ENCODE data around the gene CEP290.
"Not testable (repeated sequence)": the region's sequence is repeated elsewhere in the genome, so short reads cannot be mapped to it uniquely, and the experiment has no call there.

Gene CEP290

DNA sequence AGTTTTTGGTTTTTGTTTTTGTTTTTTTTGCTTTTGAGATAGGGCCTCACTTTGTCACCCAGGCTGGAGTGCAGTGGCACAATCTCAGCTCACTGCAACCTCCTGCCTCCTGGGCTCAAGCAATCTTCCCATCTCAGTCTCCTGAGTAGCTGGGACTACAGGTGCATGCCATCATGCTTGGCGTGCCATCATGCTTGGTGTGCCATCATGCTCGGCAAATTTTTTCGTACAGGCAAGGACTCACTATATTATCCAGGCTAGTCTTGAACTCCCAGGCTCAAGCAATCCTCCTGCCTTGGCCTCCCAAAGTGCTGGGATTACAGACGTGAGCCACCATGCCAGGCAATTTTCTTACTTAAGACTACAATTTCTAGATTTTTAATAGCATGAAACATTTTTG is 2.2 kb downstream of the CEP290 start:
- not testable (repeated sequence) for DNase-seq

DNA sequence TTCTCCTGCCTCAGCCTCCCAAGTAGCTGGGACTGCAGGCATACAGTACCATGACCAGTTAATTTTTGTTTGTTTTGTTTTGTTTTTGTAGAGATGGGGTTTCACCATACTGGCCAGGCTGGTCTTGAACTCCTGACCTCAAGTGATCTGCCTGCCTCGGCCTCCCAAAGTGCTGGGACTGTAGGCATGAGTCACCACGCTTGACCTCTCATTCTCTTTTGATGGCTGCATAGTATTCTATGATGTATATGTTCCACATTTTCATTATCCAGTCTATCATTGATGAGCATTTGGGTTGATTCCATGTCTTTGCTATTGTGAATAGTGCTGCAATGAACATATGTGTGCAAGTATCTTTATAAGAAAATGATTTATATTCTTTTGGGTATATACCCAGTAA is 8.7 kb downstream of the CEP290 start:
- DNase-seq, result not testable (repeated sequence)

DNA sequence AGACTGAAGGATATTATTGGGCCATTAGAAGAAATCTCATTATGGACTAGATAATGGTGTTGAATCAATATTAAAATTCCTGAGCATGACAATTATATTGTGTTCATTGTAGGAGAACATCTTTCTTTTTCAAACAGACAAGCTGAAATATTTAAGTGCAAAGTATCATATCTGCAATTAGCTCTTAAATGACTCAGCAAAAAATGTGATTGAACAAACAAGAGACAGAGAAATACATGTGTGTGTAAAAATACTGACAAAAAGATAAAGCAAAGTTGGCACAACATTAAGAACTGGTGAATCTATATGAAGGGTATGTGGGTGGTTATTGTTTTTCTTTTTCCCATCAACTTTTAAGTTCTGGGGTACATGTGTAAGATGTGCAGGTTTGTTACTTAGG is 9.5 kb downstream of the CEP290 start:
- DNase-seq, result no peak

DNA sequence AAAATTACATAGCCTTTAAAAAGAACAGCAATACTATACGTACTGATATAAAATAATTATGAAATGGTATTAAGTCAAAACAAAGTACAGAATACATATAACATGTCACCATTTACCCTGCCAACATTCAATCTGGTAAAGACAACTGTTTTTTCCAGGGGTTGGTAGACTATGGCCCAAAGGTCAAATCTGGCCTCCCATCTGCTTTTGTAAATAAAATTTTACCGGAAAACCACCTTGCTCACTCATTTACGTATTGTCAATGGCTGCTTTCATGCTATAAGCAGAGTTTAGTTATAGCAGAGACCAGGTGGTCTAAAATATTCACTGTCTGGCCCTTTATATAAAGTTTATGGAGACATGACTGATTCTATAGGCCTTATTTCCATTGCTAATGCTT is 14.0 kb downstream of the CEP290 start:
- no peak for DNase-seq

GRCh38 chr12:88127099-88127498 is 14.8 kb downstream of the CEP290 start:
- DNase-seq, result no peak

DNA sequence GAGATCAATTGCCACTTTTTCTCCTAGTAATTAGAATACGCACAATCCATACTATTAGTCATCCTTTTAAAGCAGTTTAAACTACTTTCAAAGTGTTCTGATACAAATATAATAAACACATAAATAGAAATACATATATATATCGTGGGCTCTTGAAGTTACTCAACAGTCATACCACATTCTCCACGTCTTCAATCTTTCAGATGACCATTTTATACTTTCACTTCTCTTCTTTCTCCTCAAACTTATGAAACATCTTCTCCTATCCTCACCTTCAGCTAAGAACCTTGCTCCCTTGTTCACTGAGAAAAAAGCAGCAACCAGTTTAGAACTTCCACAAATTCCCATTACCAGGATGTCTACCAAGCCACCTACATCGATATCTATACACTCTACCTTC is 19.2 kb downstream of the CEP290 start:
- DNase-seq, result no peak

GRCh38 chr12:88113871-88114270 is 28.0 kb downstream of the CEP290 start:
- no peak for DNase-seq

DNA sequence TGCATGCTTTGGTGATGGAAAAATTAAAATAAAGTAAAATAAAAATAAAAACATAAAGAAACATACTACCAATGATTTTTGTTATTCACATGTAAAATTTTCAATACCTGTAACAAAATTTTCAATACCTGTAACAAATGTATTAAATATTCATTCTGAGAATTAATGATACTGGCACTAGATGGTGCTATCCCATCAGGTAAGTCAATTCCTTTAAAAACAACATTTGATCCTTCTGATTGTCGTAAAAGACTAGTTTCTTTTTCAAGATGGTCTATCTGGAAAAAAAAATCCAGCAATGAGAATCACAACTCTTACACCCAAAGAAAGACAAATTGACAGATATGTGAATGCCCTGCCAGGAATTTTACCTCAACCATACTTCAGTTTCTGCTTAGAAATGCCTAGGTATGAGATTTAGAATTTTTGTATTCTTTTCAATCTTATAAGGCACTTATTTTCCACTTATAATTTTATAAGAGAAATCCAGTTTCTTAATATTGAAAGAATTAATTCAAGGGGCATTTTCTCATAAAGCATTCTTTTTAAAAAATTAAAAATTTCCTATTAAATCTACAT is 30.7 kb downstream of the CEP290 start:
- no peak for DNase-seq

DNA sequence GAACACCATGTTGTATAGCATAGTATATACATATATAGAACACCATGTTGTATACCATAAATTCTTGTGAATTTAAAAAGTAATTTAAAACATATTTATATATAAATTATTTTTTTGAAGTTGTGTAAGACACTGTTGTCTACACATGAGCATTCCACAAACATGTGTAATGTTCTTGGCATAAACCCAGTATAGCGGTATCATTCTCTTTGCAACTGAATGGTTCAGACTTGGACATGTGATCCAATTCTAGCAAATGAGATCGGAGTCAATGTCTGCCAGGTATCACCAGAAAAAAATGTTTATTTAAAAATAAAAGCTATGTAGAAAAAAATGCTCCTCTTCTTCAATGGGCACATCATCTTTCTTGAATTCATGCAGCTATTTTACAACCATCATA is 33.9 kb downstream of the CEP290 start:
- DNase-seq, result no peak

GRCh38 chr12:88093573-88093972 is 48.3 kb downstream of the CEP290 start:
- DNase-seq, result no peak

GRCh38 chr12:88092771-88093170 is 49.1 kb downstream of the CEP290 start:
- DNase-seq, result no peak

GRCh38 chr12:88084210-88084609 is 57.7 kb downstream of the CEP290 start:
- no peak for DNase-seq

GRCh38 chr12:88083634-88084033 is 58.3 kb downstream of the CEP290 start:
- no peak for DNase-seq

DNA sequence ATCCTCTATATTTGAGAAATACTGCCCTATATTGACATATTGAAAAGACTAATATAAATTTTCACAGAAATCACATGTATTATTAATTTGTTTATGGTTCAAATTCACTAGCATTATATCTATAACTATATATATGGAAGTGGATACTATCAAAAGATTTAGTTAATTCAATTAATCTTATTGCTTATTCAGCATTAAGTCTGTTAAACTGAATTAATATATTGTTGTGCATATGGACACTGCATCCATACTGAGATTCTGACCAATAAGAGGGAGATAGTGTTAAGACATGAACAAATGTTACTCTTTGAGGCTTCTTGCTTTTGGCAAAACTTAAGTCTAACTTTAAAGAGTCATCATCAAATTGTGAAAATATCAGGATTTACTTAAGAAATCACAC is 60.6 kb downstream of the CEP290 start:
- no peak for DNase-seq

DNA sequence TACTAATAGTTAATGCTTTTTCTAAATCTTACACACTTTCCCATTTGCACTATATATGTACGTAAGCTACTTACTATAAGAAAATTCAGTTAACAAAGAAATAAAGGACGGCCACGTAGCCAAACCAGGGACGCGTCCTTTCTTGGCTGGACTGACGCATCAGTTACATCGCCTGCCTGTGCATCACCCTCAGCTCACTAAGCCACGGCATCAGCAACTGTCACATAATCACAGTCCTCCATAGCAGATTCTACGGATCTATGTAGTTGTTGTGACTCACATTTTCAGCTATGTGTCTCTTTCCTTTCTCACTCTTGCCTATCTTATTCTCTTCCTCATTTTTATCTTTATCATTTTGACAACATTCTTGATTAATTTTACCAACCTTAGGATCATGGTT is 74.6 kb downstream of the CEP290 start:
- DNase-seq, result no peak

DNA sequence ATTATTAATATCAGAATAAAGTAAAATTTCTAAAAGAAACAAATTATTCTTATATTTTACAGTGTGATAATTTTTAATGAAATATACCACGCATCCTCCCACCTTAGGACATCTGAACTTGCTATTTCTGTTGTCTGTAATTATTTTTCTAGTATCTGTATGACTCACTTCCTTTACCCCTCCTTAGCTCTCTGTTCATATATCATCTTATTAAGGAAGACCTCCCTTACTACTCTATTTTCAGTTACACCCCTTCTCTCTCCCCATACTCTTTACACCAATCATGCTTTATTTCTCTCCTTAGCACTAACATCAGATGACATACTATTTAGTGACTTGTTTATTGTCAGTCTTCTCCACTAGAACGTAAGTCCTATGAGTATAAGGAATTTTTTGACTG is 78.5 kb downstream of the CEP290 start:
- no peak for DNase-seq

GRCh38 chr12:88062474-88062873 is 79.4 kb downstream of the CEP290 start:
- no peak for DNase-seq

DNA sequence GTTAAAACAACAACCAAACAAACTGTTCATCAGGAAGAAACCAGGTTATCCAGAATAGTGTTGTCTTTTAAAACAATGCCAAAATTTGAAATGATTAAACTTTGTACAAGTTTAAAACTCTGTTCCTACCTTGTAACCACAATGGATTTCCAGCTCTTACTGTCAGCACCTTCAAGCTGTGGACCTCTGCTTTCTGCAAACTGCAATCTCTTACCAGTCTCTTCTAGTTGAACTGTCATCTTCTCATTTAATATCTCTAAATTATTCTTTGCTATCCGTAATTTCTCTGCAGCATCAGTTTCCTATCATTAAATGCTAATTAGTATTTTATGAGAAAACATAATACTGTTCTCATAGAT is 83.2 kb downstream of the CEP290 start:
- no peak for DNase-seq

- no peak for DNase-seq
Measured at GRCh38 chr12:88057994-88058718, 83.7 kb downstream of the CEP290 start.

DNA sequence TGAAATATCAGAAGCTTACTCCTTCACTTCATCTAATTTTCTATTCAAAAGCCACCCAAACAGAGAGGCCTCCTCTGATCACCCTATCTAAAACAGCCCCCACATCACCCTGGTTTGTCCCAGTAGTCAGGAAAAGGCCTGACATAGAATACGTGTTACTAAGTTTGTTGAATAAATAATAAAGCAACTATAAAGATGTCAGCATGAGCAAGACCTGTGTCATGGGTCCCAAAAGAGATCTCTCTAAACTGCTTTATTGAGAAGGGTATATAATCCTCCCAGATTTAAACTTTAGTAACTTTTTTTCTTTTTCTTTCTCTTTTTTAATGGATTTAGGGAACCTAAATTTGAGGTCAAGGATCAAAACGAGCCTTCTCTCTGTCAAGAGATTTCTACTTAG is 85.3 kb downstream of the CEP290 start:
- DNase-seq, result no peak

GRCh38 chr12:88052686-88053085 is 89.2 kb downstream of the CEP290 start:
- no peak for DNase-seq

- DNase-seq, result no peak
Measured at GRCh38 chr12:88044035-88044434, 97.9 kb downstream of the CEP290 start.

DNA sequence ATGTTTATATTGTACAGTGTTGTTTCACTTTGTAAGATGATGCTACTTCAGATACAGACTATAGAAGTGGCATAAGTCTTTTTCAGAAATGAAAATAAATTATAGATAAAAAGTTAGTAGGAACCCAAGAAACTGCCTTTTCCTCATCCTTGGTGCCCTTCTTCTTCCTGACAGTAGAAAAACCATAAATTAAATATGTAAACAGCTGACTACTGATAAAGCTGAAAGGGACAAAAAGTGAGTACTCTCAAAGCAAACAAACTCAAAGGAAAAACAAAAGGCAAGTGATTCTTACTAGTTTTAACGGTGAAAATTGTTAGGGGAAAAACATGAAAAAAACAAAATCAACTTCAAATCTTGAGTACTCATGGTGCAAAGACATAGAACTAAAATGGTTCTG is 104.1 kb downstream of the CEP290 start:
- DNase-seq, result no peak

GRCh38 chr12:88036353-88036965 is 105.4 kb downstream of the CEP290 start:
- no peak for DNase-seq

- DNase-seq, result no peak
Measured at GRCh38 chr12:88035907-88036289, 106.0 kb downstream of the CEP290 start.
